Stimulated activated naive CD8-positive, alpha-beta T cell treated with anti-CD3 and anti-CD28 coated beads, Interleukin-15, Interleukin-2, amounts not matched to agents 100 ng/mL and 50 ng/mL, for 24 hours (primary cell): Measurements from ENCODE around the gene RPRD1B.

ENCODE experiments used
- H3K27ac Mint-ChIP-seq: one replicate; pipeline ENCODE4 v1.8.0; 2021; ENCODE audit warnings: mild to moderate bottlenecking, mixed read lengths
- H3K27me3 Mint-ChIP-seq: one replicate; pipeline ENCODE4 v1.8.0; 2021; ENCODE audit warnings: mixed read lengths
- H3K36me3 Mint-ChIP-seq: one replicate; pipeline ENCODE4 v1.8.0; 2021; ENCODE audit warnings: low read depth, mixed read lengths
- H3K4me1 Mint-ChIP-seq: one replicate; pipeline ENCODE4 v1.8.0; 2021; ENCODE audit warnings: low read depth, mixed read lengths
- H3K4me3 Mint-ChIP-seq: one replicate; pipeline ENCODE4 v1.8.0; 2021; ENCODE audit warnings: mild to moderate bottlenecking, mixed read lengths
- H3K9me3 Mint-ChIP-seq: one replicate; pipeline ENCODE4 v1.8.0; 2021; ENCODE audit warnings: mixed read lengths

RPRD1B gene

DNA sequence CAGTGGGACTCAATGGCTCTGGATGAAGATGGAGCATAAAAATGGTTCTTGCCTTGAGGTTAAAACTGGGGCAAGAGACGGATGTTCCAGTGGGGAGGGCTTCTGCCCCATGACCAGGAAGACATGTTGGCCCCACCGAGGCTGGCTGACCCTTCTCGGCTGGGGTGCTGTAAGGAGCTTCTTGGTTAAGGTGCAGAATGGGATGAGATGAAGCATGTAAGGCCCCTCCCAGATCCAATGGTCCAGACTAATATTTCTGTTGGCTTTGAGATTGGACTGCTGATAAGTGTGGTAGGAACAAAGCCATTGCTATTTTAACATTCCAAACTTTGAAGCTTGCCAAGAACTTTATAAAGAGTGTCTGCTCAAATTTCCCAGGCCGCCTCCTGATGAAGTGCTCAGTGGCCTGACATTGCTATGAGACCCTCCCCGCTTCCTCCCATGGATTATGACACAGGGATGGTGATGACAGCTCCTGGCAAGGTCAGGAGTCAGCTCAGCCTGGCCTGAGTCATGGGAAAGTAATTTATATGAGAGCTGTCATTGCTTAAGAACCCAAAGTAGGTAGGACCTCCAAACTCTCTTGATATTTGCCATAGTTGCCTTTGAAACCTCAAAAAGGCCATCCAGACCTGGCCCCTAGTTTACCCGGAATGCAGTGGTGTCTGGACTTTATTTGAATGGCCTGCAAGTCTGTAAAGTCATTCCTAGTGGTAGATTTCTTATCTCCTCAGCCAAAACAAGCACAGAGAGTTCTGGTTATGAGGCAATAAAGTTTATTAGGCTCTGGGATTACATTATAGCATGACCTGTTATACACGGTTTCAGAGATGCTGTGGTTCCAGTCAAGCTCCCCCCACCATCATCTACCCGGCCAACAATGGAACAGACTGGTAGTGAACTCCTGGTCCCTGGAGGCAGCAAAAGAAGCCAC, 76.3 kb downstream of the RPRD1B start:
- Mint-ChIP-seq H3K4me1 (no peaks in the 10 kb centered on the region), H3K27me3 (no peaks in the 10 kb centered on the region), H3K27ac (no peak overlapping the region), H3K4me3 (no peak overlapping the region), H3K36me3 (no peaks in the 10 kb centered on the region), H3K9me3 (no peaks in the 10 kb centered on the region)

DNA sequence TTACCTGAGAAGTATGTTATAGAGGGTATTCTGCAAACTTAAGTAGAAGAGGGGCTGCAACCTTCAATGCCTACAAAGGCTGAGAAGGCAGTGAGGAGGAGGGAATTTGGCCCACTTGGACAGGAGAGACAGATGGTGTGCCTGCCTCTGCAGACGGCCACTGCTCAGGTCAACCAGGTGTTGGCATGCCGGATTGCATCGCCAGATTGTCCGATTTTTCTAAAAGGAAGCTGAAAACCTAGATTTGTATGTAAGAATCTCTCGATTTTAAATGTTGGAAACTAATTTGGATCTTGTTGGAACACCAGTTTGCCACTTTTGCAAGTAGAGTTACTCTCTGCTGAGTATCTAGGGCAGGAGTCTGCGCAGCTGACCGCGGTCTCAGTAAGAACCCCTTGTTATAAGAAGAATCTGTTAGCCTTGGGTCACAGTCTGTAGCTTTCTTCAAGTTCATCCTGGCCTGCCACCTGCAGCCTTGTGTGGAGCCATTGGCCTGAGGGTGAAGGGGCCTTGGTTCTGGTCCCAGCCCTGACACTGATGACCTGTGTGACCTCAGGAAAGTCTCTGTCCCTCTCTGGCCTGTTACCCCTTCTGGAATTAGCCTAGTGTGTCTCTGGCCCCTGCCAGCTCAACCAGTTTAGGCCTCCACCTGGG, 77.1 kb downstream of the RPRD1B start:
- Mint-ChIP-seq H3K9me3 (no peaks in the 10 kb centered on the region), H3K4me3 (no peak overlapping the region), H3K27ac (no peak overlapping the region), H3K36me3 (no peaks in the 10 kb centered on the region), H3K27me3 (no peaks in the 10 kb centered on the region), H3K4me1 (no peaks in the 10 kb centered on the region)

DNA sequence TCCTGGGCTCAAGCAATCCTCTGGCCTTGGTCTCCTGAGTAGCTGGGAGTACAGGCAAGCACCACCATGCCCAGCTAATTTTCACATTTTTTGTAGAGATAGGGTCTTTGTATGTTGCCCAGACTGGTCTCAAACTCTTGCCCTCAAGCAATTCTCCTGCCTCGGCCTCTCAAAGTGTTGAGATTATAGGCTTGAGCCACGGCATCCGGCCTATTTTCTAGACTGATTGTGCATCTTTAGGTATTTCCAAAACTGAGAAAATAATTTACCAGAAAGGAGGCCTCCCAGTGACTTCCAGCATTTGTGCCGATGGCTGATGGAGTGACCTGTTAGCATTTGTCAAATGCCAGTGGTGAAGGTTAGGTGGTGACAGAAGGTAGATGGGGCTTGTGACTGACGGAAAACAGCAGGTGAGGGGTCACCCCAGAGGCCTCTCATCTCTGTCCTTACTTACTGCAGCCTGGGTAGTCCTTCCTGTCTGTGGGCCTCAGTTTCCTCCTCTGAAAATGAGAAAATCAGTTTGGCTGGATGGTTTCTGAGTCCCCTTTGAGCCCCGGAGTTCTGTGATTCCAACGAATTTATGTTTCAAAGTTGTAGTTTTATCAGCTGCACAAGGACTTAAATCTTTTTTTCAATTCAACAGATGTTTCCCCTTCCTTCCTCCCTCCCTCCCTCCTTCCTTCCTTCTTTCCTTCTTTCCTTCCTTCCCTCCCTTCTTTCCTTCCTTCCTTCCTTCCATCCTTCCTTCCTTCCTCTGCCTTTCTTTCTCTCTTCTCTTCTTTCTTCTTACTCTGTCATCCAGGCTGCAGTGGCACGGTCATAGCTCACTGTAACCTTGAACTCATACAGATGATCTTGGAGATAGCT, 78.1 kb downstream of the RPRD1B start:
- no peaks in the 10 kb centered on the region for H3K36me3 Mint-ChIP-seq
- no peaks in the 10 kb centered on the region for H3K4me1 Mint-ChIP-seq
- no peak overlapping the region for H3K4me3 Mint-ChIP-seq
- H3K27me3 Mint-ChIP-seq, result no peaks in the 10 kb centered on the region
- H3K27ac Mint-ChIP-seq, result no peak overlapping the region
- H3K9me3 Mint-ChIP-seq, result no peaks in the 10 kb centered on the region

DNA sequence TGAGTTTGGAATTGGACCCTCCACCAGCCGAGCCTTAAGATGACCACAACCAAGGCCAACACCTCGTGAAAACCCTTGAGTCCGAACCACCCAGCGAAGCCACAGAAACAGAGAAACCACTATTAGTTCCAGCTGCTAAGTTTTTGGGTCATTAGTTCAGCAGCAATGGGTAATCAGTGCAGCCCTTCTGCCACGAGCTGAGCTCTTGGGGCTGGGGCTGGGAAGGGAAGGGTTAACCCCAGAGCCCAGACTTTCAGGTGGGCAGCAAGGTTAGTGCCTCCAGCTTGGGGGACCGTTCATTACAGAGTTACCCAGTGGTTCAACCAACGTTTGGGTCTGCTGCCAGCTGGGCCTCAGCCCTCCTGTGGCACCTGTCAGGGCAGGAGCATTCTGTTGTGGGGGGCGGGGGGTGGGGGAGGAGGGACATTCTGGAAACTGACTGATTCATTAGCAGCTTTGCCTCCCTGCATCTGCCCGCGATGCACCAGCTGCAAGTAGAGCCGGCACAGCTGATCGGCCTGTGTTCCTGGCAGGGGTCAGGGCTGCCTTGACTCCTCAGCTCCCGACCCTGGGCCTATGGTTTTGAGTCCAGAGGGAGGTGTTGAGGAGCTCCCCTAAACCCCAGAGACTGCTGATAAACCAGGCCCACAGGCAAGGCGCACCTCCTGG, 78.8 kb downstream of the RPRD1B start:
- Mint-ChIP-seq H3K36me3 (no peaks in the 10 kb centered on the region), H3K9me3 (no peaks in the 10 kb centered on the region), H3K4me3 (no peak overlapping the region), H3K27me3 (no peaks in the 10 kb centered on the region), H3K4me1 (no peaks in the 10 kb centered on the region), H3K27ac (no peak overlapping the region)

DNA sequence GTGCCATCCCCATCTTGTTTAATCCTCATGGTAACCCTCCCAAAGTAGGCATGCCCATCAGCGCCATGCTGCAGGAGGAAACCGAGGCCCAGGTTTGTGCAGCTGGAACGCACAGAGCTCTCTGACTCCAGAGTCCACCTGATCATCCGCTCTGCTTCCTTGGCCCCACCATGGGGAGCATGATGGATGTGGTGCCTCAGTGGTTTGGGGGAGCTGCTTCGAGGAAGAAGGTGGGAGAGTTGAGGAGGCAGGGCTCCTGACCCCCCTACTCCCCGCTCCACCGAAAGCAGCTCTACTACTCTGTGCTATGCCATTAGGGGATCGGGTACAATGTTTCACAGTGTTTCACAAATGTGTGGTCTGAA, 79.4 kb downstream of the RPRD1B start:
- no peaks in the 10 kb centered on the region for H3K36me3 Mint-ChIP-seq
- H3K27ac Mint-ChIP-seq, result no peak overlapping the region
- H3K27me3 Mint-ChIP-seq, result no peaks in the 10 kb centered on the region
- no peaks in the 10 kb centered on the region for H3K4me1 Mint-ChIP-seq
- no peak overlapping the region for H3K4me3 Mint-ChIP-seq
- H3K9me3 Mint-ChIP-seq, result no peaks in the 10 kb centered on the region

DNA sequence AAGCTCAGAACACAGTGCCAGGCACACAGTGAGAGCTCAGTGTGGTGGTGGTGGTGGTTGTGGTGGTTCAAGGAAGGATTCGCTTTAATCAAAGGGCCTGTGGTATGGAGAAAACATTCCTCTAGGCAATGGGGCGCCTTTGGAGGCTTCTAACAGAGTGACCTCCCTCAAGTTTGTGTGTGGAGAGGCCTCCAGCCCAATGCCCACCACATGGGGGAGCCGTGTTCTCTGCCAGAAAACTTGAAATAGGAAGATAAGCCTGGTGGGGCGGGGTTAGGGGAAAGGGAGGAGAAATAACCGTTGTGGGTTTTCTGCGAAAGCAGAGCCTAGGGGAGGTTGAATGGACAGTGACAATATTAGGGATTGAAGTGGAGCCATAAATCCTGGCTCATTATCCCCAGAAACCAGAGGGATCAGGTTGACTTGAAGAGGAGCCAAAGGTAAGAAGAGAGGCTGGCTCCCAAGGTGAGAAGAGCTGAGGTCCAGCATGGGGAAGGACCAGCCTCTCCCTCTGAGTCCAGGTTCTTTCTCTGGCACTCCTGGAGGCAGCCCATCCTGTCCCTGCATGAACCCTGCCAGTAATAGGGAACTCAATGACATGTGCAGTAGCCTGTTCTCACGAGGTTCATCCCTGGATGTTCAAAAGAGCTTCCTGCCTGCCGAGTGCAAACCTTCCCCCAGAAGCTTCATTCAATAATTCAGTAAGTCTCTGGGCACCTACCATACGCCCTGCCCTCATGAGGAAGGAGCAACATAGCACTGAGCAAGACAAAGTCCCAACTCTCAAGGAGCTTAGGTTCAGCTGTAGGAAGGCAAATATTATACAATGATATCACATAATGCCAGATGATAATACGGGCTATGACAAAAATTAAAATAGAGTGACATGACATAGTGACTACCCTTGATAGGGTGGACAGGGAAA, 80.1 kb downstream of the RPRD1B start:
- Mint-ChIP-seq H3K27ac (no peak overlapping the region), H3K27me3 (no peaks in the 10 kb centered on the region), H3K36me3 (no peaks in the 10 kb centered on the region), H3K4me3 (no peak overlapping the region), H3K4me1 (no peaks in the 10 kb centered on the region), H3K9me3 (no peaks in the 10 kb centered on the region)

DNA sequence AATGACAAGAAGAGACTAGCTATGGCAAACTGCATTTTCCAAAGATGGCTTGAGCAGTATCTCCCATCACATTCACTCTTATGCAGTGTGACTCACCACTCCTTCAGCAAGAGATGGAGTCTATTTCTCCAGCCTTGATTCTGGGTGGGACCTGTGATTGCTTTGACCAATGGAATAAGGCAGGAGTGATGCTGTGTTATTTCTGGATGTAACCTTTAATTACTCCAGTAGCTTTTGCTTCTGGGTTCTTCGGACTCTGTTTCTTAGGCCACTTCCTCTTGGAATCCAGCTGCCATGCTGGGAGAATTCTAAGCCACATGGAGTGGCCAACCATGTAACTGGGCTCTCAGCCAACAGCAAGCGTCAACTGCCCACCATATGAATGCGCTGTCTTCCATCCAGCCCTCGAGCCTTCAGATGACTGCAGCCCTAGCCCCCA, 80.8 kb downstream of the RPRD1B start:
- Mint-ChIP-seq H3K9me3 (no peaks in the 10 kb centered on the region), H3K4me3 (no peak overlapping the region), H3K36me3 (no peaks in the 10 kb centered on the region), H3K4me1 (no peaks in the 10 kb centered on the region), H3K27me3 (no peaks in the 10 kb centered on the region), H3K27ac (no peak overlapping the region)

DNA sequence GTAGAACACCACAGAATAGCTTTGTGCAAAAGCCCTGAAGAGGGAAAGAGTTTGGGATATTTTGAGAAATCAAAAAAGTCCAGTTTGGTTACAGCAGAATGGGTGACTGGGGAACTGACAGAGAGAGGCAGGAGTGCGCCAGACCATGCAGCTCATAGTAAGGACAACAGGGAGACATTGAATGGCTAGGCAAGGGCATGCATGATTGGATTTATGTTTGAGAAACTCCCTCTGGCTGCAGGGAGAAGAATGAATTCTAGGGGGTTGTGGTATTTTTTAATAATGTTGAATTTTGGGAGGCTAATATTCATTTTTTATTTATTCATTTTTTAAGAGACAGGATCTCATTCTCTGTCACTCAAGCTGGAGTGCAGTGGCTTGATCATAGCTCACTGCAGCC, 81.7 kb downstream of the RPRD1B start:
- H3K36me3 Mint-ChIP-seq, result no peaks in the 10 kb centered on the region
- no peaks in the 10 kb centered on the region for H3K9me3 Mint-ChIP-seq
- no peak overlapping the region for H3K27ac Mint-ChIP-seq
- no peaks in the 10 kb centered on the region for H3K27me3 Mint-ChIP-seq
- H3K4me1 Mint-ChIP-seq, result no peaks in the 10 kb centered on the region
- no peak overlapping the region for H3K4me3 Mint-ChIP-seq

DNA sequence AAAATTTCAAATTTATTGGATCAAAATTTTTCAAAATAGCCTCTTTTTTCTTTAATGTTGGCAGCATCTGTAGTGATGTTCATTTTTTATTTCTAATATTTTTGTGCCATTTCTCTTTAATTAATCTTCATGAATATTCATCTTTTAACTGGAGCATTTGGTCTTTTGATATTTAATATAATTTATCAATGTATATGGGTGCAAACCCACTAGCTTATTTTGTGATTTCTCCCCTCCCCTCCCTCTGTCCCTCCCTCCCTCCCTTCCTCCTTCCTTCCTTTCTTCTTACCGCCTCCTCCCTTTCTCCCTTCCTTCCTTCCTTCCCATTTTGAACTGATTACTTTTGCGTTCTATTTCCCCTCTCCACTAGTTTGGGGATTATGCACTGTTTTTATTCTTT, 82.3 kb downstream of the RPRD1B start:
- no peak overlapping the region for H3K27ac Mint-ChIP-seq
- H3K4me1 Mint-ChIP-seq, result no peaks in the 10 kb centered on the region
- no peak overlapping the region for H3K4me3 Mint-ChIP-seq
- no peaks in the 10 kb centered on the region for H3K27me3 Mint-ChIP-seq
- no peaks in the 10 kb centered on the region for H3K36me3 Mint-ChIP-seq
- no peaks in the 10 kb centered on the region for H3K9me3 Mint-ChIP-seq

DNA sequence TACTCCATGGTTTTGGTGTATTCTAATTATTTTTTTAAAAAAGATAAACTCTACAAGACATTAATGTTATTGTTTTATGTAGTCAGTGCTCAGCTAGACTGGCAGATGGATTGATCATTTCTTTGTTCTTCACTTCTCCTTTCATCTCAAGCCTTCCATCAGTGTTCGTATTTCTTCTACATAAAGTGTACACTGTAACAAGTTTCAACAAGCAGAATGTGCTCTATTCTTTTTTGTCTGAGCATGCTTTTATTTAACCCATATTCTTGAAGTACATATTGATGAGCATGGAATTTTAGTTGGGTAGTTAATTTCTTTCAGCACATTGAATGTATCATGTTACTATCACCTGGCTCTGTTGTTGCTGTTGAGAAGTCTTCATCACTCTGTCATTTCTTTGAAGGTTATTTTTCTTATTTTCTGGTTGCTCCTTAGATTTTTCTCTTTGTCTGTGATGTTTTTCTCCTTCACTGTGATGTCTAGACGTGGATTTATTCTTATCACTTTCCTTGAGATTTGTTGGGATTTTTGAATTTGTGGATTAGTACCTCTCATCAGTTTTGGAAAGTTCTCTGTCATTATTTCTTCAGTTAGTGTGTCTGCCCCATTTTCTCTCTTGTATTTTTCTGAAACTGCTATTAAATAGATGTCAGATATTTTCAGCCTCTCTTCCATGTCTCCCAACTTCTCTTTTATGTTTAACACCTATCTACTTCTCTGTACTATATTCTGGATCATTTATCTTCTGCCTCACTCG, 83.0 kb downstream of the RPRD1B start:
- H3K4me1 Mint-ChIP-seq, result no peaks in the 10 kb centered on the region
- H3K27ac Mint-ChIP-seq, result no peak overlapping the region
- no peaks in the 10 kb centered on the region for H3K27me3 Mint-ChIP-seq

DNA sequence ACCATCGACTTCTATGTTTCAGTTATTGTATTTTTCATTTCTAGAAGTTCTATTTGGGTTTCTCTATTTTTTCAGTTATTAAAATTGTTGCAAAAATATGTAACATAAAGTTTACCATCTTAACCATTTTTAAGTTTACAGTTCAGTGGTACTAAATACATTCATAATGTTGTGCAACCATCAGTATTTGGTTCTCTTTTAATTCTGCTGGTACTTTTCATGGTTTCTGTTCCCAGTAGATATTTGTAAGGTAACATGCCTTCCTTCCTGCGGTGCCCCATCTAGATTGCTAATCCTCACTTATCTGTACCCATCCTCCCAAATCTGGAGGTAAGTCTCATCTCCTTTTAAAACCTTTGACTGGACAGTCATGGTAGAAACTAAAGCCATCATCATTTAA, 83.7 kb downstream of the RPRD1B start:
- Mint-ChIP-seq H3K27ac (no peak overlapping the region), H3K36me3 (no peaks in the 10 kb centered on the region), H3K4me3 (no peak overlapping the region), H3K4me1 (no peaks in the 10 kb centered on the region), H3K27me3 (no peaks in the 10 kb centered on the region), H3K9me3 (no peaks in the 10 kb centered on the region)

More for the DNA sequence above, 83.0 kb downstream of the RPRD1B start:
- H3K36me3 Mint-ChIP-seq, result no peaks in the 10 kb centered on the region
- H3K4me3 Mint-ChIP-seq, result no peak overlapping the region
- H3K9me3 Mint-ChIP-seq, result no peaks in the 10 kb centered on the region

DNA sequence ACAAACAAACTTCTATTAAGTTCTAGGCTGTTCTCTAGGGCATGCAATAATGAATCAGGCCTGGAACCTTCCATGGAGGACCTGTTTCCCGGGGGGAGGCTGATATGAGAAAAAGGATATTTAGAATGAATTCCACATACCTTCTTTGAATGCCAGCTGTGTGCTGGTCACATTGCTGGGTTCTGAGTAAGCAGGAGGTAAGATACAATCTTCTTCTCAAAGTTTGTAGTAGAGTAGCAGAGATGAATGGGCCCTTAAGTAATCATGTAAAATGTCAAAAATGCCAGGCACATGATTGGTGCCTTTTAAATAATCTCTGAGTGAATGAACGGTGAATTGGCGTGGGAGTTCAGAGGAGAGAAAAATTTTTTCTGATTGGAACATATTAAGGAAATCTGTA, 84.1 kb downstream of the RPRD1B start:
- H3K4me3 Mint-ChIP-seq, result no peak overlapping the region

DNA sequence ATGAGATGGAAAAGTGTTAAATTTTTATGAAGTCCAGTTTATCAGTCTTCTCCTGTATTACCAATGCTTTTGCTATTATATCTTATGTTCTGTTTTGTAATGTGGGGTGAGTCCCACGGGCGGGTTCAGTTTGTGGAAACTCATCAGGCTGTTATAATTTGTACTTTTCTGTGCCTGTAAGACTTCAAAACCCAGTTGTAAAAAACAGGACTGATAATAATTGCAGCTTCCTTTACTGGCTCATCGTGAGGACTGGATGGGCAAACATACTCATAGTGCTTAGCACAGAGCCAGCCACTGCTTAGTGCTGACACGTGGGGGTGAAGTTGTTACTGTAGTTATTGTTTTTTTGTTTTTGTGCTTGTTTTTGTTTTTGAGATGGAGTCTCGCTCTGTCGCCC, 85.9 kb downstream of the RPRD1B start:
- Mint-ChIP-seq H3K4me1 (no peaks in the 10 kb centered on the region), H3K27me3 (no peaks in the 10 kb centered on the region), H3K36me3 (no peaks in the 10 kb centered on the region), H3K27ac (no peak overlapping the region), H3K4me3 (no peak overlapping the region), H3K9me3 (no peaks in the 10 kb centered on the region)

More for the DNA sequence above, 84.1 kb downstream of the RPRD1B start:
- Mint-ChIP-seq H3K4me1 (no peaks in the 10 kb centered on the region), H3K36me3 (no peaks in the 10 kb centered on the region), H3K27me3 (no peaks in the 10 kb centered on the region), H3K9me3 (no peaks in the 10 kb centered on the region), H3K27ac (no peak overlapping the region)
